Neural cell (in vitro differentiated cells): ENCODE measurements around the gene PTPRG. TPM values are rescaled to one million over a fixed set of nuclear protein-coding genes. Genes with fewer than 3 reads are reported as not detected.

ENCODE experiments used
- H2AFZ ChIP-seq: fragments of 200-600, 300-800 bp; sonication (generic), shearing (Covaris generic); 2 replicates; pipeline ENCODE4 v1.6.0; 2014; ENCODE audit warnings: low read depth, mild to moderate bottlenecking, antibody characterized with exemption, low read length, moderate library complexity
- H3F3A ChIP-seq: fragments of 200-600 bp; shearing (Covaris generic); 2 replicates; pipeline ENCODE4 v1.6.1; 2016; ENCODE audit warnings: mild to moderate bottlenecking, moderate library complexity, mixed read lengths, antibody characterized with exemption, low read length; ENCODE audit not compliant: insufficient read depth, poor library complexity, severe bottlenecking
- H3K27ac ChIP-seq: fragments of 200-600, 300-800 bp; sonication (generic), shearing (Covaris generic); 2 replicates; pipeline ENCODE4 v1.5.1; 2014; ENCODE audit warnings: mild to moderate bottlenecking, low read length, moderate library complexity
- H3K27me3 ChIP-seq: fragments of 300-800, 200-600 bp; sonication (generic), shearing (Covaris generic); 2 replicates; pipeline ENCODE4 v1.6.0; 2014; ENCODE audit warnings: mild to moderate bottlenecking, low read depth, low read length, moderate library complexity; ENCODE audit not compliant: insufficient read depth
- H3K36me3 ChIP-seq: fragments of 300-800, 200-600 bp; sonication (generic), shearing (Covaris generic); 2 replicates; pipeline ENCODE4 v1.5.1; 2014; ENCODE audit warnings: mild to moderate bottlenecking, antibody characterized with exemption, low read length, moderate library complexity; ENCODE audit not compliant: insufficient read depth
- H3K4me2 ChIP-seq: fragments of 300-800, 200-600 bp; sonication (generic), shearing (Covaris generic); 2 replicates; pipeline ENCODE4 v1.6.0; 2014; ENCODE audit warnings: mild to moderate bottlenecking, low read length
- H3K4me3 ChIP-seq: fragments of 300-800, 200-600 bp; sonication (generic), shearing (Covaris generic); 2 replicates; pipeline ENCODE4 v1.5.1; 2014; ENCODE audit warnings: mild to moderate bottlenecking, low read length, moderate library complexity
- H3K79me2 ChIP-seq: fragments of 200-600 bp; shearing (Covaris generic); replicated peaks from 2 replicates; pipeline ENCODE4 v1.6.0; 2014; ENCODE audit warnings: mild to moderate bottlenecking, low read length, moderate library complexity; ENCODE audit not compliant: insufficient read depth
- H3K9ac ChIP-seq: fragments of 300-800, 200-600 bp; sonication (generic), shearing (Covaris generic); 2 replicates; pipeline ENCODE4 v1.6.1; 2016; ENCODE audit warnings: mild to moderate bottlenecking, low read length, mixed read lengths
- H3K9me2 ChIP-seq: fragments of 200-600 bp; shearing (Covaris generic); 2 replicates; pipeline ENCODE4 v1.6.1; 2016; ENCODE audit warnings: mild to moderate bottlenecking, low read length, mixed read lengths; ENCODE audit not compliant: insufficient read depth
- H3K9me3 ChIP-seq: fragments of 200-600, 300-800 bp; sonication (generic), shearing (Covaris generic); 2 replicates; pipeline ENCODE4 v1.6.1; 2016; ENCODE audit warnings: mild to moderate bottlenecking, mixed run types, low read length, moderate library complexity, mixed read lengths
- H4K20me1 ChIP-seq: fragments of 200-600 bp; shearing (Covaris generic); 2 replicates; pipeline ENCODE4 v1.6.1; 2016; ENCODE audit warnings: mild to moderate bottlenecking, mixed run types; ENCODE audit not compliant: insufficient read depth
- EP300 ChIP-seq: fragments of 450-650 bp; conservative IDR thresholded peaks from 2 replicates; pipeline ENCODE4 v1.6.1; 2014; ENCODE audit warnings: antibody characterized with exemption, mild to moderate bottlenecking, moderate library complexity; ENCODE audit not compliant: poor library complexity, severe bottlenecking
- EZH2 ChIP-seq: fragments of 200-600, 300-800 bp; shearing (Covaris generic), sonication (generic); IDR thresholded peaks from 2 replicates; pipeline ENCODE4 v1.6.1; 2014; ENCODE audit warnings: antibody characterized with exemption, low read length, borderline replicate concordance, mild to moderate bottlenecking; ENCODE audit not compliant: insufficient read depth, poor library complexity, severe bottlenecking
- MXI1 ChIP-seq: fragments of 450-650 bp; conservative IDR thresholded peaks from 2 replicates; pipeline ENCODE4 v1.6.1; 2014; ENCODE audit warnings: antibody characterized with exemption, mild to moderate bottlenecking; ENCODE audit not compliant: poor library complexity, severe bottlenecking
- POLR2AphosphoS5 ChIP-seq: IDR thresholded peaks from 2 replicates; pipeline ENCODE4 v1.6.1; 2012
- RAD21 ChIP-seq: fragments of 450-650 bp; conservative IDR thresholded peaks from 2 replicates; pipeline ENCODE4 v1.6.1; 2014; ENCODE audit warnings: antibody characterized with exemption, mild to moderate bottlenecking, moderate library complexity
- SMC3 ChIP-seq: fragments of 450-650 bp; conservative IDR thresholded peaks from 2 replicates; pipeline ENCODE4 v1.6.1; 2014; ENCODE audit warnings: antibody characterized with exemption, mild to moderate bottlenecking, moderate library complexity; ENCODE audit not compliant: poor library complexity
- TAF1 ChIP-seq: IDR thresholded peaks from 2 replicates; pipeline ENCODE4 v1.6.1; 2012; ENCODE audit warnings: low read depth
- polyA plus RNA-seq: library from polyadenylated mRNA; depleted of rRNA; stranded (reverse); fragments of >200 nt; gene quantifications from 2 replicates; pipeline ENCODE4 v1.2.3, GENCODE V29; 2014
- TF ChIP-seq, protein P1 (sequence below): IDR thresholded peaks from 2 replicates; pipeline ENCODE4 v1.6.1; 2012; ENCODE audit warnings: borderline replicate concordance
- TF ChIP-seq, protein P2 (sequence below): fragments of 450-650 bp; IDR thresholded peaks from 2 replicates; pipeline ENCODE4 v1.5.1; 2014; ENCODE audit warnings: antibody characterized with exemption, mild to moderate bottlenecking, moderate library complexity; ENCODE audit not compliant: poor library complexity, severe bottlenecking

The PTPRG gene
- polyA plus RNA-seq, 1 donor from 2014 or later: 33.1 TPM

GRCh38 chr3:62103531-62103930 is 542.2 kb downstream of the PTPRG start:
- Histone ChIP-seq H3K9me2 (no peaks in the 10 kb centered on the region), H3K36me3 (no peaks in the 10 kb centered on the region), H3K4me2 (no peak overlapping the region), H3K27me3 (no peaks in the 10 kb centered on the region), H3K79me2 (no peaks in the 10 kb centered on the region), H3K9ac (no peak overlapping the region), H4K20me1 (no peaks in the 10 kb centered on the region), H3K4me3 (no peak overlapping the region), H3K9me3 (no peaks in the 10 kb centered on the region), H3K27ac (no peak overlapping the region), H2AFZ (no peak overlapping the region), H3F3A (no peaks in the 10 kb centered on the region)
- TF ChIP-seq EZH2 (no peak), TAF1 (no peak), RAD21 (no peak), SMC3 (no peak), POLR2AphosphoS5 (no peak), EP300 (no peak), MXI1 (no peak)
- TF ChIP-seq, protein P1, sequence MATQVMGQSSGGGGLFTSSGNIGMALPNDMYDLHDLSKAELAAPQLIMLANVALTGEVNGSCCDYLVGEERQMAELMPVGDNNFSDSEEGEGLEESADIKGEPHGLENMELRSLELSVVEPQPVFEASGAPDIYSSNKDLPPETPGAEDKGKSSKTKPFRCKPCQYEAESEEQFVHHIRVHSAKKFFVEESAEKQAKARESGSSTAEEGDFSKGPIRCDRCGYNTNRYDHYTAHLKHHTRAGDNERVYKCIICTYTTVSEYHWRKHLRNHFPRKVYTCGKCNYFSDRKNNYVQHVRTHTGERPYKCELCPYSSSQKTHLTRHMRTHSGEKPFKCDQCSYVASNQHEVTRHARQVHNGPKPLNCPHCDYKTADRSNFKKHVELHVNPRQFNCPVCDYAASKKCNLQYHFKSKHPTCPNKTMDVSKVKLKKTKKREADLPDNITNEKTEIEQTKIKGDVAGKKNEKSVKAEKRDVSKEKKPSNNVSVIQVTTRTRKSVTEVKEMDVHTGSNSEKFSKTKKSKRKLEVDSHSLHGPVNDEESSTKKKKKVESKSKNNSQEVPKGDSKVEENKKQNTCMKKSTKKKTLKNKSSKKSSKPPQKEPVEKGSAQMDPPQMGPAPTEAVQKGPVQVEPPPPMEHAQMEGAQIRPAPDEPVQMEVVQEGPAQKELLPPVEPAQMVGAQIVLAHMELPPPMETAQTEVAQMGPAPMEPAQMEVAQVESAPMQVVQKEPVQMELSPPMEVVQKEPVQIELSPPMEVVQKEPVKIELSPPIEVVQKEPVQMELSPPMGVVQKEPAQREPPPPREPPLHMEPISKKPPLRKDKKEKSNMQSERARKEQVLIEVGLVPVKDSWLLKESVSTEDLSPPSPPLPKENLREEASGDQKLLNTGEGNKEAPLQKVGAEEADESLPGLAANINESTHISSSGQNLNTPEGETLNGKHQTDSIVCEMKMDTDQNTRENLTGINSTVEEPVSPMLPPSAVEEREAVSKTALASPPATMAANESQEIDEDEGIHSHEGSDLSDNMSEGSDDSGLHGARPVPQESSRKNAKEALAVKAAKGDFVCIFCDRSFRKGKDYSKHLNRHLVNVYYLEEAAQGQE: no peak
- TF ChIP-seq, protein P2, sequence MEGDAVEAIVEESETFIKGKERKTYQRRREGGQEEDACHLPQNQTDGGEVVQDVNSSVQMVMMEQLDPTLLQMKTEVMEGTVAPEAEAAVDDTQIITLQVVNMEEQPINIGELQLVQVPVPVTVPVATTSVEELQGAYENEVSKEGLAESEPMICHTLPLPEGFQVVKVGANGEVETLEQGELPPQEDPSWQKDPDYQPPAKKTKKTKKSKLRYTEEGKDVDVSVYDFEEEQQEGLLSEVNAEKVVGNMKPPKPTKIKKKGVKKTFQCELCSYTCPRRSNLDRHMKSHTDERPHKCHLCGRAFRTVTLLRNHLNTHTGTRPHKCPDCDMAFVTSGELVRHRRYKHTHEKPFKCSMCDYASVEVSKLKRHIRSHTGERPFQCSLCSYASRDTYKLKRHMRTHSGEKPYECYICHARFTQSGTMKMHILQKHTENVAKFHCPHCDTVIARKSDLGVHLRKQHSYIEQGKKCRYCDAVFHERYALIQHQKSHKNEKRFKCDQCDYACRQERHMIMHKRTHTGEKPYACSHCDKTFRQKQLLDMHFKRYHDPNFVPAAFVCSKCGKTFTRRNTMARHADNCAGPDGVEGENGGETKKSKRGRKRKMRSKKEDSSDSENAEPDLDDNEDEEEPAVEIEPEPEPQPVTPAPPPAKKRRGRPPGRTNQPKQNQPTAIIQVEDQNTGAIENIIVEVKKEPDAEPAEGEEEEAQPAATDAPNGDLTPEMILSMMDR: no peak

DNA sequence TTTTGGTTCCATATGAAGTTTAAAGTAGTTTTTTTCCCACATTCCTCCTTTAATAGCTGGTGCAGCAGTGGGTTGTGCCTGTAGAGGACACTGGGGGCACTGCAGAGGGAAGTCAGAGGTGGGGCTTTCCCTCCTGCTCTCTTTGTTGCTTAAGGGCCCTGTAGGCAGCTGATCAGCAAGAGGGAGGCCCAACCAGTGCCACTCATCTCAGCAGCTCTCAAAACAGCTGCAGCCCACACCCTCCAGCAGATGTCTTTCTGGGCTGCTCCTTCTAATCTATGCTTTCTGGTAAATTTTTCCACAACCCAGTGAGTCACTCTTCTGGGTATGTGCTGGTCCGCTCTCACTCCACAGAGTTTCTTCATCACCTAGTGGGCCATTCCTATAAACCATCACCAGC is 548.2 kb downstream of the PTPRG start:
- Histone ChIP-seq H3F3A (no peaks in the 10 kb centered on the region), H3K36me3 (no peaks in the 10 kb centered on the region), H3K4me3 (no peak overlapping the region), H3K9ac (no peak overlapping the region), H3K9me3 (peaks cover 3% of the 10 kb centered on the region), H3K27me3 (no peaks in the 10 kb centered on the region), H3K9me2 (no peaks in the 10 kb centered on the region), H3K79me2 (no peaks in the 10 kb centered on the region), H2AFZ (no peak overlapping the region), H3K27ac (no peak overlapping the region), H4K20me1 (no peaks in the 10 kb centered on the region), H3K4me2 (no peak overlapping the region)
- TF ChIP-seq, protein P1: no peak
- TF ChIP-seq MXI1 (no peak), EP300 (no peak), RAD21 (no peak), SMC3 (no peak), POLR2AphosphoS5 (no peak), EZH2 (no peak), TAF1 (no peak)
- TF ChIP-seq, protein P2: no peak
